ENCODE measurements around the gene FGFBP2. TPM values are rescaled to one million over a fixed set of nuclear protein-coding genes. Genes with fewer than 3 reads are reported as not detected.

FGFBP2 gene
- polyA plus RNA-seq, 3 donors = 0.61 to 1.1 TPM; not detected in 1

DNA sequence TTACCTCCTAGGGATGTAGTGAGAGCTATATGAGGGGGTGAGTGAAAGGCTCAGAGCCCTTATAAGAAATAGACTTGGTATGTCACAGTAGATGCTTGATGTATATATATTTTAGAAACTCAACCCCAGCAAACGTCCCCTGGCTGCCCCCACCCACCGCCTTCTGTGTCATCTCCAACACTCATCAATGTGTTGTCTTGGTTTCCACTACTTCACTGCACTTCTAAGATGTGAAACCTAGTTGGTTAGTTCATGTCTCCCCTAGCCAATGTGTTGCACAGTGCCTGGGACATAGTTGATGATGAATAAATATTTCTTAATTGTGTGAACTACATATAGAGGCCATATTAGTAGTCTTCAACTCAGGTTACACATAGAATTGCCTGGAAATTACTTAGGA, 4.4 kb downstream of the FGFBP2 start:
- no peak overlapping the region for H3K27ac ChIP-seq (ENCODE audit: low read depth in 1 of 2, low read length in 2 of 2)
- no peak overlapping the region for H3K4me3 ChIP-seq (replicated peaks in 1 of 3; ENCODE audit: low read depth in 2 of 3, low read length in 3 of 3)
- Mint-ChIP-seq H3K4me1 (peaks cover 19% of the 10 kb centered on the region), H3K4me3 (no peak overlapping the region), H3K36me3 (no peaks in the 10 kb centered on the region), H3K27ac (no peak overlapping the region), H3K27me3 (ENCODE audit: low read depth in 3 of 3) (peaks cover 0 to under 1% (median 0%) of the 10 kb centered on the region in 3 donors), H3K9me3 (peaks cover 5 to 9% (median 6%) of the 10 kb centered on the region in 7 donors)
- H3K4me1 ChIP-seq (ENCODE audit: control insufficient read depth in 1 of 2, insufficient read depth in 2 of 2, low read length in 2 of 2) = peaks cover 15 to 19% of the 10 kb centered on the region in 2 donors
- no peak overlapping the region for H3K4me2 ChIP-seq (replicated peaks; ENCODE audit: extremely low read depth, low read length, poor library complexity, severe bottlenecking)
- H4K20me1 ChIP-seq (ENCODE audit: insufficient read depth, low read length) = no peaks in the 10 kb centered on the region
- TF ChIP-seq, protein P1, sequence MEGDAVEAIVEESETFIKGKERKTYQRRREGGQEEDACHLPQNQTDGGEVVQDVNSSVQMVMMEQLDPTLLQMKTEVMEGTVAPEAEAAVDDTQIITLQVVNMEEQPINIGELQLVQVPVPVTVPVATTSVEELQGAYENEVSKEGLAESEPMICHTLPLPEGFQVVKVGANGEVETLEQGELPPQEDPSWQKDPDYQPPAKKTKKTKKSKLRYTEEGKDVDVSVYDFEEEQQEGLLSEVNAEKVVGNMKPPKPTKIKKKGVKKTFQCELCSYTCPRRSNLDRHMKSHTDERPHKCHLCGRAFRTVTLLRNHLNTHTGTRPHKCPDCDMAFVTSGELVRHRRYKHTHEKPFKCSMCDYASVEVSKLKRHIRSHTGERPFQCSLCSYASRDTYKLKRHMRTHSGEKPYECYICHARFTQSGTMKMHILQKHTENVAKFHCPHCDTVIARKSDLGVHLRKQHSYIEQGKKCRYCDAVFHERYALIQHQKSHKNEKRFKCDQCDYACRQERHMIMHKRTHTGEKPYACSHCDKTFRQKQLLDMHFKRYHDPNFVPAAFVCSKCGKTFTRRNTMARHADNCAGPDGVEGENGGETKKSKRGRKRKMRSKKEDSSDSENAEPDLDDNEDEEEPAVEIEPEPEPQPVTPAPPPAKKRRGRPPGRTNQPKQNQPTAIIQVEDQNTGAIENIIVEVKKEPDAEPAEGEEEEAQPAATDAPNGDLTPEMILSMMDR (IDR thresholded peaks at IDR 0.05) = no peak
- no CpG with 5 or more reads among the region's 2 CpGs for WGBS (ENCODE audit: insufficient coverage)
- H3K9me3 ChIP-seq (replicated peaks in 1 of 2; ENCODE audit: control insufficient read depth in 1 of 2, insufficient read depth in 1 of 2, low read length in 2 of 2) = no peaks in the 10 kb centered on the region
- no peak overlapping the region for H3K9ac ChIP-seq (ENCODE audit: insufficient read depth, low read length, poor library complexity, severe bottlenecking)
- no peaks in the 10 kb centered on the region for H3K27me3 ChIP-seq (ENCODE audit: control insufficient read depth in 2 of 2, insufficient read depth in 2 of 2, low read length in 2 of 2)
- intact Hi-C loops (cut with micrococcal nuclease) = loop anchor here (5.0 kb wide), 3 partner anchors 44 to 151 kb away; no protein-coding TSS in a partner anchor
- H2AFZ ChIP-seq (ENCODE audit: insufficient read depth, low read depth, low read length, poor library complexity, severe bottlenecking) = no peak overlapping the region
- no peaks in the 10 kb centered on the region for H3K79me2 ChIP-seq (ENCODE audit: insufficient read depth, low read length)
- DNase-seq = no peak
- H3K36me3 ChIP-seq (replicated peaks in 1 of 2; ENCODE audit: control insufficient read depth in 1 of 2, insufficient read depth in 2 of 2, low read length in 2 of 2) = no peaks in the 10 kb centered on the region

GRCh38 chr4:15956179-15956850, 6.7 kb downstream of the FGFBP2 start:
- no peaks in the 10 kb centered on the region for H3K79me2 ChIP-seq (ENCODE audit: insufficient read depth, low read length)
- H3K27ac ChIP-seq (ENCODE audit: low read depth in 1 of 2, low read length in 2 of 2) = no peak overlapping the region
- H3K9me3 ChIP-seq (replicated peaks in 1 of 2; ENCODE audit: control insufficient read depth in 1 of 2, insufficient read depth in 1 of 2, low read length in 2 of 2) = no peaks in the 10 kb centered on the region
- H4K20me1 ChIP-seq (ENCODE audit: insufficient read depth, low read length) = no peaks in the 10 kb centered on the region
- H3K9me3 Mint-ChIP-seq = peaks cover 5 to 9% (median 6%) of the 10 kb centered on the region in 7 donors
- no peaks in the 10 kb centered on the region for H3K4me1 ChIP-seq (ENCODE audit: control insufficient read depth in 1 of 2, insufficient read depth in 2 of 2, low read length in 2 of 2)
- H3K27me3 ChIP-seq (ENCODE audit: control insufficient read depth in 2 of 2, insufficient read depth in 2 of 2, low read length in 2 of 2) = no peaks in the 10 kb centered on the region
- no peak overlapping the region for H3K27ac Mint-ChIP-seq
- peak; percentile 72 to 88 (median 81) for DNase-seq
- H3K4me3 Mint-ChIP-seq = no peak overlapping the region
- intact Hi-C loops (cut with micrococcal nuclease) = loop anchor here (1.0 to 5.0 kb wide), 4 partner anchors 46 to 149 kb away; no protein-coding TSS in a partner anchor
- 61% methylated on average over 8 of the region's 9 CpGs for WGBS (ENCODE audit: insufficient coverage)
- H3K36me3 Mint-ChIP-seq = no peaks in the 10 kb centered on the region
- H3K27me3 Mint-ChIP-seq (ENCODE audit: low read depth in 3 of 3) = peaks cover 0 to 4% (median 3%) of the 10 kb centered on the region in 3 donors
- no peak overlapping the region for H2AFZ ChIP-seq (ENCODE audit: insufficient read depth, low read depth, low read length, poor library complexity, severe bottlenecking)
- H3K4me2 ChIP-seq (replicated peaks; ENCODE audit: extremely low read depth, low read length, poor library complexity, severe bottlenecking) = no peak overlapping the region
- TF ChIP-seq, protein P1 (IDR thresholded peaks at IDR 0.05) = peak; percentile 91
- H3K4me1 Mint-ChIP-seq = peaks cover 4% of the 10 kb centered on the region
- no peak overlapping the region for H3K4me3 ChIP-seq (replicated peaks in 1 of 3; ENCODE audit: low read depth in 2 of 3, low read length in 3 of 3)
- H3K9ac ChIP-seq (ENCODE audit: insufficient read depth, low read length, poor library complexity, severe bottlenecking) = no peak overlapping the region
- H3K36me3 ChIP-seq (replicated peaks in 1 of 2; ENCODE audit: control insufficient read depth in 1 of 2, insufficient read depth in 2 of 2, low read length in 2 of 2) = no peaks in the 10 kb centered on the region

Measured in CD14-positive monocyte (primary cell).